Activated CD8-positive, alpha-beta T cell treated with anti-CD3 and anti-CD28 coated beads, Interleukin-2, amount 10 ng/mL, durations not matched to agents 7 days and 5 days (primary cell): Measurements from ENCODE around the gene HS3ST3A1. TPM values are rescaled to one million over a fixed set of nuclear protein-coding genes. Genes with fewer than 3 reads are reported as not detected.

Source experiments
- ATAC-seq: fragments of 150-1000 bp; cut with Tn5 transposase; one replicate; pipeline ENCODE4 v1.10.0; 2021; ENCODE audit warnings: moderate library complexity
- CTCF ChIA-PET: fragments of 350-600 bp; sonication (Branson Sonifier 250); formaldehyde crosslinking; loops from one replicate; lab custom pipeline; 2021; ENCODE audit warnings: antibody characterized with exemption; lab: Charles Lee
- POLR2A ChIA-PET: fragments of 350-600 bp; sonication (Branson Sonifier 250); formaldehyde crosslinking; loops from one replicate; lab custom pipeline; 2021; ENCODE audit warnings: antibody characterized with exemption; lab: Charles Lee
- DNase-seq: peaks from one replicate; pipeline ENCODE4 v3.0.0-alpha.2; 2020
- H3K27ac Mint-ChIP-seq: one replicate; pipeline ENCODE4 v1.8.0; 2021; ENCODE audit warnings: mild to moderate bottlenecking, mixed read lengths
- H3K27me3 Mint-ChIP-seq: one replicate; pipeline ENCODE4 v1.8.0; 2021; ENCODE audit warnings: low read depth, mixed read lengths
- H3K36me3 Mint-ChIP-seq: one replicate; pipeline ENCODE4 v1.8.0; 2021; ENCODE audit warnings: low read depth, mixed read lengths
- H3K4me1 Mint-ChIP-seq: one replicate; pipeline ENCODE4 v1.8.0; 2021; ENCODE audit warnings: low read depth, mixed read lengths
- H3K4me3 Mint-ChIP-seq: one replicate; pipeline ENCODE4 v1.8.0; 2021; ENCODE audit warnings: mild to moderate bottlenecking, mixed read lengths
- H3K9me3 Mint-ChIP-seq: one replicate; pipeline ENCODE4 v1.8.0; 2022; ENCODE audit warnings: mixed read lengths; ENCODE audit not compliant: insufficient read depth
- total RNA-seq, 2 experiments: library from RNA; stranded (reverse); gene quantifications; one replicate each; pipeline ENCODE4 v1.2.3, GENCODE V29; 2021

Gene HS3ST3A1
- total RNA-seq, 2 experiments from 2014 or later: not detected

DNA sequence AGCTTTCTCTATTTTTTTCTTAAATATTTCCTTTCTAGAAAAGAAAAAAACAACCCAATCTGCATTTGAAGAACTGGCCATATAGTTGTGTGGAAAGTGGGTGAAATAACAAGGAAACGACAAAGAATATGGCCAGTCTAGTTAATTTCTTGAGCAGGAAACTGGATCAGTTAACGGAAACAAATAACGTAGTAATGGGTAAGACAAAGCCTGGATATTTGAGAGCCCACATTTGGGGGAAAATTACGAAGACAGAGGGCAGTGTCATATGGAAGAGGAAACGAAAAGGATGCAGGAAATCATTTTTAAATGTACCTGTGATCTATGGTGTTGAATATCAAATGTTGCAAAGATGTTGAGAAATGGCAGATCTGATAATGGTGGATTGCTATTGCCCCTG lies 78.6 kb downstream of the HS3ST3A1 start:
- ATAC-seq (no peak), DNase-seq (no peak)
- CTCF ChIA-PET: no interaction called here
- POLR2A ChIA-PET: no interaction called here
- Mint-ChIP-seq H3K4me1 (no peaks in the 10 kb centered on the region), H3K4me3 (no peak overlapping the region), H3K36me3 (no peaks in the 10 kb centered on the region), H3K27me3 (peaks cover 2% of the 10 kb centered on the region), H3K9me3 (no peaks in the 10 kb centered on the region), H3K27ac (no peak overlapping the region)

DNA sequence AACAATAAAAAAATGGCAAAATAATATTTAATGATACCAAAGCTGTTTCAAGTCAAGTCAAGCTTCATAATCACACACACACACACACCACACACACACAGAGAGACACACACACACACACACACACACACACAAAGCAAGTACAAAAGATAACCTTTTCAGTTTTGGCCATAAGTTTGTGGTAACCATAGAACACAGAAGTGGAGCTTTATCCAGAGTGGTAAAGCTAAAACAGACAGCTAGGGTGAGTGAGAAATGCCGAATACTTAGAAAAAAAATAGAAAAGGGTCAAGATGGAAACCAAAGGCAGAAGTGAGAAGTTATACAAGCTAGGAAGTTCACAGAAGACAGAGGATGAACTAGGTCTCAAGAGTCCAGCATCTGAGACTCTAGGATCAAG lies 79.0 kb downstream of the HS3ST3A1 start:
- no peak overlapping the region for H3K4me3 Mint-ChIP-seq
- DNase-seq: no peak
- H3K27ac Mint-ChIP-seq: no peak overlapping the region
- H3K36me3 Mint-ChIP-seq: no peaks in the 10 kb centered on the region
- no peak for ATAC-seq
- no peaks in the 10 kb centered on the region for H3K9me3 Mint-ChIP-seq
- ChIA-PET POLR2A (no interaction called here), CTCF (no interaction called here)
- peaks cover 2% of the 10 kb centered on the region for H3K27me3 Mint-ChIP-seq
- H3K4me1 Mint-ChIP-seq: no peaks in the 10 kb centered on the region

DNA sequence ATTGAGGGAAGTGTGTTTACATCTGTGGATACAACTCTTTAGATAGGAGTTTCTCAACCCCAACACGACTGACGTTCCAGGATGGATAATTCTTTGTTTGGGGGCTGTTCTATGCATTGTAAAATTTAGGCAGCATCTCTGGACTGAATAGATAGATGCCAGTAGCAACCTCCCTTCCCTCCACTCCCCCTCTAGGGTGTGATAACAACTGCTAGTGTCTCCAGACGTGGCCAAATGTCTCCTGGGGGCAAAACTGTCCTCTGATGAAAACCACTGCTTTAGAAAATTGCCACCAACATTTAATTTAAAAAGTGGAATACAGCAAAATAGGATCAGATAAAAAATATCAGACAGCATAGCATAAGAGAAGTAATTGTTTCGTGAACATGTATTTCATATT lies 79.9 kb downstream of the HS3ST3A1 start:
- no peak overlapping the region for H3K4me3 Mint-ChIP-seq
- ChIA-PET POLR2A (no interaction called here), CTCF (no interaction called here)
- H3K27ac Mint-ChIP-seq: no peak overlapping the region
- no peaks in the 10 kb centered on the region for H3K4me1 Mint-ChIP-seq
- H3K27me3 Mint-ChIP-seq: peaks cover 2% of the 10 kb centered on the region
- H3K9me3 Mint-ChIP-seq: no peaks in the 10 kb centered on the region
- no peak for ATAC-seq
- no peak for DNase-seq
- H3K36me3 Mint-ChIP-seq: no peaks in the 10 kb centered on the region

DNA sequence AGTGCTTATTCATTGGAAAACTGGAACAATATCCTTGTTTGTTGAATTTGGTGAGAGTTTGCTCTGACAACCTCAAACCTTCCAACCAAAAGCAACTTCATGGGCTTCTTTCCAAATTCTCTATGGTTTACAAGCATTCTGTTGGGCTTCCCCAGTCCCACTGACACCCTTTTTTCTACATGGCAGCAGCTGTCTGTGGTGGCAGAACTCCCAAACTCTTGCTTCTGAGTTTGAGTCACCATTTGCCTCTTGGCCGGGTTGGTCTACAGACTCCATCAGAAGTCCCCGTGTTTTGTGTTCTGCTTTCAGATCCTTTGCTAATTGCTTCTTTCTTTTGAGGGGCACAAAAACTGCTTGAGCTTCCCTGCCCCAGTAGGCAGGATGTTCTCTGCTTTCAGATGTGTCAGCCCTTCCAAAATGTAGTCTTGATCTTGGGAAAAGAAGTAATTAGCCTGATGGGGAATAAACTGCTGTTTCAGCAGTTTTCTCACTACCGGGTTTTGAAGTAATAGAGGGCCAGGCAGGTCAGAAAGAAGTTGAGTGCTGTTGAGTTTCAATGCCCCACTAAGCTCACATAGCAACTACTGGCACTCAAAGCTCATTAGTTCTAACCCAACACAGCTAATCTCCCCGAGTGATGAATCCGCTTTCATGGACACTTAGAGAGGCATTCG lies 80.7 kb downstream of the HS3ST3A1 start:
- Mint-ChIP-seq H3K27me3 (peaks cover under 1% of the 10 kb centered on the region), H3K36me3 (no peaks in the 10 kb centered on the region), H3K27ac (no peak overlapping the region), H3K4me3 (no peak overlapping the region), H3K4me1 (no peaks in the 10 kb centered on the region), H3K9me3 (no peaks in the 10 kb centered on the region)
- no peak for DNase-seq
- ChIA-PET POLR2A (no interaction called here), CTCF (no interaction called here)
- no peak for ATAC-seq

DNA sequence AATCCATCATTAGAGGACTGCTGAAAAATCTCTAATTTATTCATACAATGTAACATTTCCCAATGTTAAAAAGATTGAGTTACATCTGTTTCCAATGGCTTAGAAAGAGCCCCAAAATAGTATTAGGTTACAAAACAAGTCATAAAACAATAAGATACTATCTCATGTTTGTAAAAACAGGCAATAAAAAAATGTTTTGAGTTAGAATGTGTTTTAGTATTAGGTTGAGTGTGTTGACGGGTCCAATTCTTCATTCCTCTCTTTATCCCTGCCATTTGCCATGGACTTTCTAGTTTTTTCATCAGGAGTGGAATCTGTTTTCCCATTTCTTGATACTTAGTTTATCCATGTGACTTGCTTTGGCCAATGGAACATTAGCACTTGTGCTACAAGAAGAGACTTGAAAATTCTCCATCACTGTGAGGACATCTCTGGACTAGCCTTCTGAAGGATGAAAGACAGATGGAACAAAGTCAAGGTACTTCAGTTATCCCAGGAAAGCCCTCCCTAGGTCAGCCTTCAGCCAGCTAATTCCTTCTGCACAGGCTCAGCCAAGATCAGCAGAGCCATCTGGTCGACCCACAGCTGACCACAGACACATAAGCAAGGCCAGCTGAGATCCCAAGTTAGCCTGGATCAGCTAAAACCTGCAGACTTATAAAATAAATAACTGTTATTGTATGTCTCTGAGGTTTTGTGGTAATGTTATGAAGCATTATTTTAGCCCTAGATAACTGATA lies 83.3 kb downstream of the HS3ST3A1 start:
- Mint-ChIP-seq H3K27ac (no peak overlapping the region), H3K4me1 (no peaks in the 10 kb centered on the region), H3K27me3 (peaks cover 3% of the 10 kb centered on the region), H3K36me3 (no peaks in the 10 kb centered on the region), H3K4me3 (no peak overlapping the region), H3K9me3 (no peaks in the 10 kb centered on the region)
- DNase-seq (no peak), ATAC-seq (no peak)
- POLR2A ChIA-PET: no interaction called here
- CTCF ChIA-PET: no interaction called here

DNA sequence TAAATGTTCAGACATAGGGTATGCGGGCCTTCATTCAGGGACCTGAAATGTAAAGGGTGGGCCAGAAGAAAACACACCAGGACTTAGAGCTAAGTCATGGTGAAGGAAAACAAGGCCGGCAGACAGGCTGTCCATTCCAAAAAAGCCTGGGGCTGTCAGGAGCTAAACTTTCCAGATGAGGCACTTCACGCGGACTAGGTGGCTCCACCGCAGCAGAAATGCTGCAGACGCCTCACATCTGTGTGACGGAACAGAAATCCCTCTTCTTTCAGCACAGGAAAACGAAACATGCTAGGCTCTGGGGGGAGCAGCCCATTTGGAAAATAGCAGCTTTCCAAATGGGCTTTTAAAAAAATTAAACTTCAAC lies 88.7 kb downstream of the HS3ST3A1 start:
- Mint-ChIP-seq H3K27me3 (peaks cover 12% of the 10 kb centered on the region), H3K4me1 (peaks cover 11% of the 10 kb centered on the region), H3K27ac (no peak overlapping the region), H3K9me3 (no peaks in the 10 kb centered on the region), H3K4me3 (no peak overlapping the region), H3K36me3 (no peaks in the 10 kb centered on the region)
- ATAC-seq (no peak), DNase-seq (no peak)
- POLR2A ChIA-PET: no interaction called here
- CTCF ChIA-PET: no interaction called here

DNA sequence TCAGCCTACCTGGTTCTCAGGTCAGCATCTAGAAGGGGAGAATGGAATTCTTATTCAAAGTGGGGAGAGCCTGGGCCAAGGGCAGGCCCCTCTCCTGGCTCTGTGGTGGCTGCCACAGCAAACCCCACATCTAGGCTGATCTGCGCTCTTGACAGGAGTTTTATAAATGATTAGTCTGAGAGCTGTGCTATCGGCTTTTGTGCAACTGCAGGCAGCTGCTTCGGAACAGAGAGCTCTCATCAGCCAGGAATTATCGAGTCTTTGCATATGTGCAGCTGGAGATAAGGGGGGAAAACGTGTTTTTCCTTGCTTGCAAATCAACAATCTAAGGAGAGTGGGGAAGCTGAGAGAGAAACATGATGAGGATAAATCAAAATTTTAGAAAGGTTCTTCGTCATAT lies 91.7 kb downstream of the HS3ST3A1 start:
- POLR2A ChIA-PET: no interaction called here
- ATAC-seq (no peak), DNase-seq (no peak)
- no peaks in the 10 kb centered on the region for H3K9me3 Mint-ChIP-seq
- no peak overlapping the region for H3K4me3 Mint-ChIP-seq
- CTCF ChIA-PET: interaction anchor here (0.6 kb wide), 1 partner anchor 1885 kb away, joined by 3 read pairs; no protein-coding TSS in a partner anchor
- H3K4me1 Mint-ChIP-seq: peaks cover 11% of the 10 kb centered on the region
- no peaks in the 10 kb centered on the region for H3K36me3 Mint-ChIP-seq
- peaks cover 12% of the 10 kb centered on the region for H3K27me3 Mint-ChIP-seq
- no peak overlapping the region for H3K27ac Mint-ChIP-seq

DNA sequence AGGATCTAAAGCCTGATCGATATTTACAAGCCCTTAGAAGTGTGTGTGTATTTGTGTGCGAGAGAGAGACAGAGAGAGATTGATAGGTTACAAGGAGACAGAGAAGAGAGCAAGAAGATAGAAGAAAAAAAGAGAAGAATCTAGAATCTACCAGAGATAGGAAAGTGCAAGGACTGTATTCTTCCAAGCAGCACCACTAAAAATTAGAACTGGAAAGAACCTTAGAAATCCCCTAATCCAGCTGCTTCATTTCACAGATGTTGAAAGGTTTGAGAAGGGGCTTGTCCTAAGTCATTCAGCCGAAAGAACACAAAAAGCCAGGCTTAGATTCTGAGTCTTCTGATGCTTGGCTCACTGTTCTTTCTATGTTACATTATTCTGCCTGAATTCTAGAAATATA lies 92.2 kb downstream of the HS3ST3A1 start:
- ATAC-seq (no peak), DNase-seq (no peak)
- Mint-ChIP-seq H3K27ac (no peak overlapping the region), H3K9me3 (no peaks in the 10 kb centered on the region), H3K4me3 (no peak overlapping the region), H3K4me1 (peaks cover 11% of the 10 kb centered on the region), H3K36me3 (no peaks in the 10 kb centered on the region), H3K27me3 (peaks cover 11% of the 10 kb centered on the region)
- ChIA-PET CTCF (interaction anchor here (0.6 kb wide), 1 partner anchor 1886 kb away, joined by 3 read pairs; no protein-coding TSS in a partner anchor), POLR2A (no interaction called here)

DNA sequence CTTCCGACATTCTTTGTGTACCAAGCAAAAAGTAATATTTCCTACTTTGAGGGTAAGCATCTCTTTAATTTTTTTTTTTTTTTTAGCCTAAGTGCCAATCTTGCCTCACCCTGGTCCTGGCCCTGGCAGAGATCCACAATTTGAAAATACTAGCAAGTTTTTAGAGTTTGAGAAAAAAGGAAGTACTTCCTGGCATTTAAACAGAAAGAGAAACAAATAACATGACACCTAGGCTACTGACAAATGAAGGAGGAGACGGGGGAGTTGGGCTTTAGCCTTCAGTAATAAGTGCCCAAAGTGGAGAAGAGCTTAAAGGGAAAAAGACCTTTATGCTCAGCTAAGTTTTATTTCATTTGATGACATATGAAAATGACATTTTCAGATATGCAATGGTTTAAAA lies 92.8 kb downstream of the HS3ST3A1 start:
- Mint-ChIP-seq H3K27me3 (peaks cover 9% of the 10 kb centered on the region), H3K4me1 (peaks cover 11% of the 10 kb centered on the region), H3K9me3 (no peaks in the 10 kb centered on the region), H3K4me3 (peak overlapping the region; percentile 12), H3K27ac (peak overlapping the region; percentile 27), H3K36me3 (no peaks in the 10 kb centered on the region)
- DNase-seq (no peak), ATAC-seq (no peak)
- ChIA-PET CTCF (no interaction called here), POLR2A (no interaction called here)

DNA sequence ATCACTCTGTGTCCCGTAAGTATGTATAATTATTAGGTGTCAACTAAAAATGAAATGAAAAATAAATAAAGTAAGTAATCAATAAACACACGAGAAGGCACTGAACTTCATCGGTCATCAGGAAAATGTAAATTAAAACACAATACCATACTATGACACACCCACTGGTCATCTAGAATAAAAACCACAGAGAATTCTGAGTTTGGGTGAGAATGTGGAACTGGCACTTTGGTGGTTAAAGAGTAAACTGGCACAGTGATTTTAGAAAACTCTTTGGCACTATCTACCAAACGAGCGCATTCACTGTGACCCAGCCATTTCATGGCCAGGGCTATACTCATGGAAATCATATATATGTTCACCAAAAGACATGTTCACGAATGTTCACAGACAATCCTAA lies 98.2 kb downstream of the HS3ST3A1 start:
- no peak for DNase-seq
- ChIA-PET POLR2A (interaction anchor here (0.6 kb wide), 1 partner anchor 1035 kb away, joined by 3 read pairs; no protein-coding TSS in a partner anchor), CTCF (no interaction called here)
- H3K9me3 Mint-ChIP-seq: no peaks in the 10 kb centered on the region
- no peaks in the 10 kb centered on the region for H3K36me3 Mint-ChIP-seq
- ATAC-seq: no peak
- no peaks in the 10 kb centered on the region for H3K4me1 Mint-ChIP-seq
- H3K27me3 Mint-ChIP-seq: no peaks in the 10 kb centered on the region
- no peak overlapping the region for H3K4me3 Mint-ChIP-seq
- no peak overlapping the region for H3K27ac Mint-ChIP-seq

DNA sequence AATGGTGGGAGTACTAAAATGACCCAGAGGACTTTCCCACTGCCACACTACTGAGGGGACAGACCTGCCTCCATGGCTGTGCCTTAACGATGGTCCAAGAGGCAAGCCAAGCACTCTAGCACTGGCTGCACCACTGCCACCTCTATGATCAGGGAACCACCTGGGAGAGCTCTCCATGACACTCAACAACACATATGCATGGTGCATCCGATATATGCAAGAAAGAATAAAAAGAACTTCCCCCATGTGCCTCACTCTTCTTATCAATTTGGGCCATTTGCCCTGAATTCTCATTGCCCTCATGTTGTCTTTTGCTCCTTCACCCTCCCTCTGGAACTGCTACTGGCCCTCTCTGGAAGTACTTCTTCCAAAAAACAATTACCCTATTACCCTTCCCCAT lies 99.5 kb downstream of the HS3ST3A1 start:
- H3K4me1 Mint-ChIP-seq: no peaks in the 10 kb centered on the region
- ATAC-seq (no peak), DNase-seq (no peak)
- no peak overlapping the region for H3K4me3 Mint-ChIP-seq
- no peaks in the 10 kb centered on the region for H3K36me3 Mint-ChIP-seq
- H3K27me3 Mint-ChIP-seq: no peaks in the 10 kb centered on the region
- CTCF ChIA-PET: no interaction called here
- POLR2A ChIA-PET: no interaction called here
- H3K9me3 Mint-ChIP-seq: no peaks in the 10 kb centered on the region
- no peak overlapping the region for H3K27ac Mint-ChIP-seq

DNA sequence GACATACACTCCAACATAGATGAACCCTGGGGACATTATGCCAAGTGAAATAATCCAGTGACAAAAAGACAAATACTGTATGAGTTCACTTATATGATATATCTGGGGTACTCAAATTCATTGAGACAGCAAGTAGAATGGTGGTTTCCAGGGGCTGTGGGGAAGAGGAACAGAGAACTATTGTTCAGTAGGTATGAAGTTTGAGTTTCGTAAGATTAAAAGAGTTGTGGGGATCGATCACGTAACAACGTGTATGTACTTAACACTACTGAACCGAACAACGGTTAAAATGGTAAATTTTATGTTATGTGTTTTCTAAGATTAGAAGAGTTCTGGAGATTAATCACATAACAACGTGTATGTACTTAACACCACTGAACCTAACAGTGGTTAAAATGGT lies 100.8 kb downstream of the HS3ST3A1 start:
- ChIA-PET POLR2A (no interaction called here), CTCF (no interaction called here)
- ATAC-seq: no peak

More for the DNA sequence above, 100.8 kb downstream of the HS3ST3A1 start:
- no peak for DNase-seq
- Mint-ChIP-seq H3K9me3 (no peaks in the 10 kb centered on the region), H3K27ac (no peak overlapping the region), H3K36me3 (no peaks in the 10 kb centered on the region), H3K4me1 (no peaks in the 10 kb centered on the region), H3K27me3 (no peaks in the 10 kb centered on the region), H3K4me3 (no peak overlapping the region)
